Muscle of back (tissue), 11 donors: ENCODE results near the gene MTG1. TPM values are rescaled to one million over a fixed set of nuclear protein-coding genes. Genes with fewer than 3 reads are reported as not detected.
A peak's percentile ranks its signal among the peaks of the same experiment; 100 is the strongest.
"Not testable (repeated sequence)": the region's sequence is repeated elsewhere in the genome, so short reads cannot be mapped to it uniquely, and the experiment has no call there.

Experiments used
- DNase-seq, 3 donors: peaks; one replicate each; pipeline versions ENCODE4 v3.0.0 to v3.0.0-alpha.2; 2013
- polyA plus RNA-seq, 10 donors: library from polyadenylated mRNA; unstranded; fragments of 120-200 nt; gene quantifications; one replicate each; pipeline ENCODE4 v1.2.1, GENCODE V29; 2013; ENCODE audit not compliant: insufficient read length in 10 of 10

Gene MTG1
- polyA plus RNA-seq, 10 donors = 28.2 to 48.8 (median 36.5) TPM

GRCh38 chr10:133358162-133358924 is 35.6 kb upstream of the MTG1 start:
- DNase-seq = peak in 1 of 3 donors; percentile 33

GRCh38 chr10:133358925-133359310 is 35.0 kb upstream of the MTG1 start:
- DNase-seq = no peak

GRCh38 chr10:133359554-133359971 is 34.4 kb upstream of the MTG1 start:
- DNase-seq = no peak

- DNase-seq = no peak
Observed at GRCh38 chr10:133359972-133360610, 33.9 kb upstream of the MTG1 start.

GRCh38 chr10:133361227-133361626 is 32.7 kb upstream of the MTG1 start:
- DNase-seq = no peak

- no peak for DNase-seq
Observed at GRCh38 chr10:133361773-133362441, 32.0 kb upstream of the MTG1 start.

GRCh38 chr10:133362846-133363245 is 31.1 kb upstream of the MTG1 start:
- no peak for DNase-seq

- DNase-seq = no peak
Observed at GRCh38 chr10:133364645-133365431, 29.1 kb upstream of the MTG1 start.

GRCh38 chr10:133365461-133366129 is 28.4 kb upstream of the MTG1 start:
- no peak for DNase-seq

GRCh38 chr10:133366130-133366478 is 27.9 kb upstream of the MTG1 start:
- DNase-seq = no peak

GRCh38 chr10:133366751-133367150 is 27.2 kb upstream of the MTG1 start:
- DNase-seq = no peak

- DNase-seq = not testable (repeated sequence)
Observed at GRCh38 chr10:133367461-133367860, 26.5 kb upstream of the MTG1 start.

- DNase-seq = no peak
Observed at GRCh38 chr10:133368153-133368552, 25.8 kb upstream of the MTG1 start.

- peak in 1 of 3 donors; percentile 18 for DNase-seq
Observed at GRCh38 chr10:133370030-133370786, 23.7 kb upstream of the MTG1 start.

- DNase-seq = no peak
Observed at GRCh38 chr10:133372507-133372906, 21.4 kb upstream of the MTG1 start.

- peak; percentile 94 to 98 (median 97) for DNase-seq
Observed at GRCh38 chr10:133373174-133374090, 20.5 kb upstream of the MTG1 start, which contains the start of gene ECHS1. TSS of gene ECHS1 (minus strand) at chr10:133373354. CDS start at chr10:133373333, 21 bp downstream.

GRCh38 chr10:133375357-133376115 is 18.4 kb upstream of the MTG1 start:
- no peak for DNase-seq

- DNase-seq = not testable (repeated sequence)
Observed at GRCh38 chr10:133376183-133376582, 17.8 kb upstream of the MTG1 start.
